Measurements from ENCODE around the gene FEM1C. TPM values are rescaled to one million over a fixed set of nuclear protein-coding genes. Genes with fewer than 3 reads are reported as not detected.

Gene FEM1C
- total and polyA plus RNA-seq, 2 donors = 8.1 to 8.5 TPM

- Histone ChIP-seq H3K9me3 (ENCODE audit: control insufficient read depth in 2 of 2, insufficient read depth in 1 of 2, low read length in 1 of 2) (no peaks in the 10 kb centered on the region), H3K4me3 (ENCODE audit: low read length in 2 of 2) (no peak overlapping the region), H3K36me3 (ENCODE audit: control insufficient read depth in 2 of 2, insufficient read depth in 2 of 2, low read length in 1 of 2) (peaks cover 0 to 30% of the 10 kb centered on the region in 2 donors), H3K4me1 (ENCODE audit: control insufficient read depth in 2 of 2, insufficient read depth in 2 of 2, low read length in 2 of 2) (peaks cover 0 to 2% of the 10 kb centered on the region in 2 donors), H3K27me3 (ENCODE audit: control insufficient read depth in 2 of 2, insufficient read depth in 1 of 2, low read length in 1 of 2) (no peaks in the 10 kb centered on the region), H3K27ac (ENCODE audit: low read depth in 1 of 2, low read length in 1 of 2) (no peak overlapping the region)
- 98% methylated on average over 3 of the region's 3 CpGs for WGBS
- DNase-seq (ENCODE audit: low read depth in 6 of 9, low spot score in 9 of 9) = no peak
These were observed 9.0 kb downstream of the FEM1C start for GRCh38 chr5:115535479-115536035.

- H3K9me3 ChIP-seq (ENCODE audit: control insufficient read depth in 2 of 2, insufficient read depth in 1 of 2, low read length in 1 of 2) = no peaks in the 10 kb centered on the region
- no peaks in the 10 kb centered on the region for H3K27me3 ChIP-seq (ENCODE audit: control insufficient read depth in 2 of 2, insufficient read depth in 1 of 2, low read length in 1 of 2)
- WGBS = 93% methylated on average over 2 of the region's 2 CpGs
These were observed 12.1 kb downstream of the FEM1C start for GRCh38 chr5:115532517-115532916.

GRCh38 chr5:115531787-115532367, 12.7 kb downstream of the FEM1C start:
- Histone ChIP-seq H3K9me3 (ENCODE audit: control insufficient read depth in 2 of 2, insufficient read depth in 1 of 2, low read length in 1 of 2) (no peaks in the 10 kb centered on the region), H3K4me3 (ENCODE audit: low read length in 2 of 2) (no peak overlapping the region), H3K36me3 (ENCODE audit: control insufficient read depth in 2 of 2, insufficient read depth in 2 of 2, low read length in 1 of 2) (peaks cover 0 to 12% of the 10 kb centered on the region in 2 donors), H3K27me3 (ENCODE audit: control insufficient read depth in 2 of 2, insufficient read depth in 1 of 2, low read length in 1 of 2) (no peaks in the 10 kb centered on the region), H3K4me1 (ENCODE audit: control insufficient read depth in 2 of 2, insufficient read depth in 2 of 2, low read length in 2 of 2) (no peaks in the 10 kb centered on the region), H3K27ac (ENCODE audit: low read depth in 1 of 2, low read length in 1 of 2) (no peak overlapping the region)
- WGBS = 93% methylated on average over 1 of the region's 1 CpG
- DNase-seq (ENCODE audit: low read depth in 6 of 9, low spot score in 9 of 9) = no peak

More at GRCh38 chr5:115532517-115532916, 12.1 kb downstream of the FEM1C start:
- no peak for DNase-seq (ENCODE audit: low read depth in 6 of 9, low spot score in 9 of 9)
- Histone ChIP-seq H3K4me1 (ENCODE audit: control insufficient read depth in 2 of 2, insufficient read depth in 2 of 2, low read length in 2 of 2) (no peaks in the 10 kb centered on the region), H3K27ac (ENCODE audit: low read depth in 1 of 2, low read length in 1 of 2) (no peak overlapping the region), H3K36me3 (ENCODE audit: control insufficient read depth in 2 of 2, insufficient read depth in 2 of 2, low read length in 1 of 2) (peaks cover 0 to 16% of the 10 kb centered on the region in 2 donors), H3K4me3 (ENCODE audit: low read length in 2 of 2) (no peak overlapping the region)

GRCh38 chr5:115531380-115531779, 13.2 kb downstream of the FEM1C start:
- no peak for DNase-seq (ENCODE audit: low read depth in 6 of 9, low spot score in 9 of 9)
- H3K9me3 ChIP-seq (ENCODE audit: control insufficient read depth in 2 of 2, insufficient read depth in 1 of 2, low read length in 1 of 2) = no peaks in the 10 kb centered on the region
- no peak overlapping the region for H3K4me3 ChIP-seq (ENCODE audit: low read length in 2 of 2)
- peaks cover 0 to 14% of the 10 kb centered on the region in 2 donors for H3K36me3 ChIP-seq (ENCODE audit: control insufficient read depth in 2 of 2, insufficient read depth in 2 of 2, low read length in 1 of 2)
- no peaks in the 10 kb centered on the region for H3K4me1 ChIP-seq (ENCODE audit: control insufficient read depth in 2 of 2, insufficient read depth in 2 of 2, low read length in 2 of 2)
- no peaks in the 10 kb centered on the region for H3K27me3 ChIP-seq (ENCODE audit: control insufficient read depth in 2 of 2, insufficient read depth in 1 of 2, low read length in 1 of 2)
- 99% methylated on average over 3 of the region's 3 CpGs for WGBS
- no peak overlapping the region for H3K27ac ChIP-seq (ENCODE audit: low read depth in 1 of 2, low read length in 1 of 2)

GRCh38 chr5:115530426-115530825, 14.1 kb downstream of the FEM1C start:
- no peak overlapping the region for H3K4me3 ChIP-seq (ENCODE audit: low read length in 2 of 2)
- no peaks in the 10 kb centered on the region for H3K4me1 ChIP-seq (ENCODE audit: control insufficient read depth in 2 of 2, insufficient read depth in 2 of 2, low read length in 2 of 2)
- DNase-seq (ENCODE audit: low read depth in 6 of 9, low spot score in 9 of 9) = no peak
- no peak overlapping the region for H3K27ac ChIP-seq (ENCODE audit: low read depth in 1 of 2, low read length in 1 of 2)
- WGBS = 95% methylated on average over 3 of the region's 3 CpGs
- H3K36me3 ChIP-seq (ENCODE audit: control insufficient read depth in 2 of 2, insufficient read depth in 2 of 2, low read length in 1 of 2) = peaks cover under 1 to 14% of the 10 kb centered on the region in 2 donors
- H3K9me3 ChIP-seq (ENCODE audit: control insufficient read depth in 2 of 2, insufficient read depth in 1 of 2, low read length in 1 of 2) = no peaks in the 10 kb centered on the region
- no peaks in the 10 kb centered on the region for H3K27me3 ChIP-seq (ENCODE audit: control insufficient read depth in 2 of 2, insufficient read depth in 1 of 2, low read length in 1 of 2)

GRCh38 chr5:115526604-115527003, 18.0 kb downstream of the FEM1C start:
- Histone ChIP-seq H3K9me3 (ENCODE audit: control insufficient read depth in 2 of 2, insufficient read depth in 1 of 2, low read length in 1 of 2) (no peaks in the 10 kb centered on the region), H3K4me1 (ENCODE audit: control insufficient read depth in 2 of 2, insufficient read depth in 2 of 2, low read length in 2 of 2) (no peaks in the 10 kb centered on the region), H3K4me3 (ENCODE audit: low read length in 2 of 2) (no peak overlapping the region), H3K27ac (ENCODE audit: low read depth in 1 of 2, low read length in 1 of 2) (no peak overlapping the region), H3K36me3 (ENCODE audit: control insufficient read depth in 2 of 2, insufficient read depth in 2 of 2, low read length in 1 of 2) (peaks cover 12 to 26% of the 10 kb centered on the region in 2 donors), H3K27me3 (ENCODE audit: control insufficient read depth in 2 of 2, insufficient read depth in 1 of 2, low read length in 1 of 2) (no peaks in the 10 kb centered on the region)
- 97% methylated on average over 2 of the region's 2 CpGs for WGBS
- no peak for DNase-seq (ENCODE audit: low read depth in 6 of 9, low spot score in 9 of 9)

- DNase-seq (ENCODE audit: low read depth in 6 of 9, low spot score in 9 of 9) = no peak
- H3K27me3 ChIP-seq (ENCODE audit: control insufficient read depth in 2 of 2, insufficient read depth in 1 of 2, low read length in 1 of 2) = no peaks in the 10 kb centered on the region
- no peak overlapping the region for H3K27ac ChIP-seq (ENCODE audit: low read depth in 1 of 2, low read length in 1 of 2)
- peaks cover 12 to 26% of the 10 kb centered on the region in 2 donors for H3K36me3 ChIP-seq (ENCODE audit: control insufficient read depth in 2 of 2, insufficient read depth in 2 of 2, low read length in 1 of 2)
- H3K4me3 ChIP-seq (ENCODE audit: low read length in 2 of 2) = no peak overlapping the region
- 97% methylated on average over 6 of the region's 6 CpGs for WGBS
- H3K4me1 ChIP-seq (ENCODE audit: control insufficient read depth in 2 of 2, insufficient read depth in 2 of 2, low read length in 2 of 2) = no peaks in the 10 kb centered on the region
- no peaks in the 10 kb centered on the region for H3K9me3 ChIP-seq (ENCODE audit: control insufficient read depth in 2 of 2, insufficient read depth in 1 of 2, low read length in 1 of 2)
These were observed 20.3 kb downstream of the FEM1C start for GRCh38 chr5:115524199-115524847.

- Histone ChIP-seq H3K9me3 (ENCODE audit: control insufficient read depth in 2 of 2, insufficient read depth in 1 of 2, low read length in 1 of 2) (no peaks in the 10 kb centered on the region), H3K4me3 (ENCODE audit: low read length in 2 of 2) (no peak overlapping the region), H3K27me3 (ENCODE audit: control insufficient read depth in 2 of 2, insufficient read depth in 1 of 2, low read length in 1 of 2) (no peaks in the 10 kb centered on the region), H3K4me1 (ENCODE audit: control insufficient read depth in 2 of 2, insufficient read depth in 2 of 2, low read length in 2 of 2) (no peaks in the 10 kb centered on the region), H3K36me3 (ENCODE audit: control insufficient read depth in 2 of 2, insufficient read depth in 2 of 2, low read length in 1 of 2) (peaks cover 12 to 26% of the 10 kb centered on the region in 2 donors), H3K27ac (ENCODE audit: low read depth in 1 of 2, low read length in 1 of 2) (no peak overlapping the region)
- no peak for DNase-seq (ENCODE audit: low read depth in 6 of 9, low spot score in 9 of 9)
These were observed 21.7 kb downstream of the FEM1C start for GRCh38 chr5:115522832-115523403.

GRCh38 chr5:115520191-115520590, 24.4 kb downstream of the FEM1C start:
- Histone ChIP-seq H3K27me3 (ENCODE audit: control insufficient read depth in 2 of 2, insufficient read depth in 1 of 2, low read length in 1 of 2) (no peaks in the 10 kb centered on the region), H3K4me1 (ENCODE audit: control insufficient read depth in 2 of 2, insufficient read depth in 2 of 2, low read length in 2 of 2) (no peaks in the 10 kb centered on the region), H3K4me3 (ENCODE audit: low read length in 2 of 2) (no peak overlapping the region), H3K36me3 (ENCODE audit: control insufficient read depth in 2 of 2, insufficient read depth in 2 of 2, low read length in 1 of 2) (peaks cover 9 to 16% of the 10 kb centered on the region in 2 donors), H3K27ac (ENCODE audit: low read depth in 1 of 2, low read length in 1 of 2) (no peak overlapping the region), H3K9me3 (ENCODE audit: control insufficient read depth in 2 of 2, insufficient read depth in 1 of 2, low read length in 1 of 2) (no peaks in the 10 kb centered on the region)
- DNase-seq (ENCODE audit: low read depth in 6 of 9, low spot score in 9 of 9) = no peak
- WGBS = 94% methylated on average over 2 of the region's 2 CpGs
